SK-N-SH (cell line): Measurements from ENCODE around the gene NPAS3. TPM values are rescaled to one million over a fixed set of nuclear protein-coding genes. Genes with fewer than 3 reads are reported as not detected.

Source experiments
- CTCF ChIA-PET: fragments of 300-600, 350-600 bp; formaldehyde crosslinking; extraction: SDS; loops from one replicate; lab custom pipeline; 2021; lab: Yijun Ruan, JAX
- POLR2A ChIA-PET: fragments of 350-600 bp; sonication (Branson Sonifier 250); formaldehyde crosslinking; extraction: SDS; loops from one replicate; lab custom pipeline; 2020; ENCODE audit warnings: antibody characterized with exemption, inconsistent platforms; lab: Yijun Ruan, JAX
- DNase-seq: peaks from one replicate; pipeline ENCODE4 v3.0.0; 2012
- H2AFZ ChIP-seq: fragments of 200-600 bp; sonication (generic); 2 replicates; pipeline ENCODE4 v1.8.1; 2016; ENCODE audit warnings: antibody characterized with exemption, mild to moderate bottlenecking, low read depth
- H3F3A ChIP-seq: fragments of 200-600 bp; sonication (generic); replicated peaks from 2 replicates; pipeline ENCODE3; 2016; ENCODE audit warnings: antibody characterized with exemption, mild to moderate bottlenecking; ENCODE audit not compliant: insufficient read depth
- H3K27ac ChIP-seq, 2 experiments: fragments of 200-500 bp in 1 of 2; fragments of 200-600 bp in 1 of 2; sonication (Bioruptor generic) in 1 of 2; sonication (generic), shearing (Covaris generic) in 1 of 2; 2 replicates each; pipeline versions ENCODE4 v1.5.1 to v1.6.1; 2014 to 2016; ENCODE audit warnings: low read depth in 2 of 2, inconsistent platforms in 1 of 2, low read length in 1 of 2, mild to moderate bottlenecking in 1 of 2, mixed read lengths in 1 of 2
- H3K27me3 ChIP-seq: fragments of 200-600 bp; sonication (generic), shearing (Covaris generic); 2 replicates; pipeline ENCODE4 v1.6.1; 2016; ENCODE audit warnings: mixed run types; ENCODE audit not compliant: insufficient read depth
- H3K36me3 ChIP-seq, 2 experiments: fragments of 200-500 bp in 1 of 2; fragments of 200-600 bp in 1 of 2; sonication (Bioruptor generic) in 1 of 2; sonication (generic) in 1 of 2; replicated peaks in 1 of 2; 2 replicates each; pipeline versions ENCODE3 to v1.5.1; 2014 to 2016; ENCODE audit warnings: low read length in 1 of 2, mild to moderate bottlenecking in 1 of 2; ENCODE audit not compliant: insufficient read depth in 2 of 2, control insufficient read depth in 1 of 2
- H3K4me1 ChIP-seq, 2 experiments: fragments of 200-500 bp in 1 of 2; fragments of 200-600 bp in 1 of 2; sonication (Bioruptor generic) in 1 of 2; sonication (generic), shearing (Covaris generic) in 1 of 2; 2 replicates each; pipeline versions ENCODE4 v1.5.1 to v1.6.1; 2014 to 2016; ENCODE audit warnings: low read depth in 1 of 2, low read length in 1 of 2, mixed run types in 1 of 2; ENCODE audit not compliant: insufficient read depth in 2 of 2, control insufficient read depth in 1 of 2
- H3K4me2 ChIP-seq: fragments of 200-600 bp; sonication (generic), shearing (Covaris generic); 2 replicates; pipeline ENCODE4 v1.6.1; 2017; ENCODE audit warnings: mixed run types
- H3K4me3 ChIP-seq, 2 experiments: fragments of 200-500 bp in 1 of 2; fragments of 200-600 bp in 1 of 2; sonication (Bioruptor generic) in 1 of 2; sonication (generic), shearing (Covaris generic) in 1 of 2; 2 replicates each; pipeline versions ENCODE4 v1.5.1 to v1.8.1; 2014 to 2016; ENCODE audit warnings: low read depth in 2 of 2, inconsistent platforms in 1 of 2, low read length in 1 of 2, mild to moderate bottlenecking in 1 of 2, mixed read lengths in 1 of 2, moderate library complexity in 1 of 2
- H3K79me2 ChIP-seq: fragments of 200-600 bp; sonication (generic); 2 replicates; pipeline ENCODE4 v1.8.1; 2017; ENCODE audit warnings: mild to moderate bottlenecking; ENCODE audit not compliant: insufficient read depth
- H3K9ac ChIP-seq: fragments of 200-600 bp; sonication (generic); 2 replicates; pipeline ENCODE4 v1.6.1; 2017; ENCODE audit warnings: mixed run types
- H3K9me2 ChIP-seq: fragments of 200-600 bp; sonication (generic); 2 replicates; pipeline ENCODE4 v1.6.1; 2017; ENCODE audit warnings: mixed run types
- H3K9me3 ChIP-seq: fragments of 200-600 bp; sonication (generic); 2 replicates; pipeline ENCODE4 v1.6.1; 2017; ENCODE audit warnings: mixed run types, mild to moderate bottlenecking, moderate library complexity
- H4K20me1 ChIP-seq: fragments of 200-600 bp; sonication (generic); 2 replicates; pipeline ENCODE4 v1.6.1; 2017; ENCODE audit warnings: mild to moderate bottlenecking, mixed run types; ENCODE audit not compliant: insufficient read depth
- CHD2 ChIP-seq: fragments of 150-350 bp; IDR thresholded peaks from 2 replicates; pipeline ENCODE4 v1.6.1; 2018; ENCODE audit warnings: low read length; ENCODE audit not compliant: partially characterized antibody
- FOXM1 ChIP-seq: IDR thresholded peaks from 2 replicates; pipeline ENCODE4 v1.4.0; 2012; ENCODE audit warnings: low read depth, mild to moderate bottlenecking
- MXI1 ChIP-seq: IDR thresholded peaks from 2 replicates; pipeline ENCODE4 v1.6.1; 2012; ENCODE audit warnings: mild to moderate bottlenecking, low read depth, low read length, improper control_type of control experiment
- POLR2AphosphoS5 ChIP-seq: IDR thresholded peaks from 2 replicates; pipeline ENCODE4 v1.6.1; 2012; ENCODE audit warnings: low read depth, low read length
- RAD21 ChIP-seq: IDR thresholded peaks from 2 replicates; pipeline ENCODE4 v1.6.1; 2012; ENCODE audit warnings: mild to moderate bottlenecking, low read length
- RFX5 ChIP-seq: IDR thresholded peaks from 2 replicates; pipeline ENCODE4 v1.6.1; 2012; ENCODE audit warnings: mild to moderate bottlenecking, improper control_type of control experiment, low read length
- TCF12 ChIP-seq: IDR thresholded peaks from 2 replicates; pipeline ENCODE4 v1.4.0; 2012
- YY1 ChIP-seq: IDR thresholded peaks from 2 replicates; pipeline ENCODE4 v1.4.0; 2012; ENCODE audit warnings: low read depth, mild to moderate bottlenecking
- WGBS: methylation state at CpG from one replicate; pipeline ENCODE4 v1.1.6; 2017; ENCODE audit warnings: low lambda C conversion rate; 5-methylcytosine and 5-hydroxymethylcytosine counted together
- polyA plus RNA-seq, 3 experiments: library from polyadenylated mRNA; depleted of rRNA; stranded (reverse); fragments of >200 nt; gene quantifications; 2 replicates each; pipeline ENCODE4 v1.2.3, GENCODE V29; 2012
- TF ChIP-seq, protein P1 (sequence below): IDR thresholded peaks from 2 replicates; pipeline ENCODE4; 2012
- TF ChIP-seq, protein P2 (sequence below): IDR thresholded peaks from 2 replicates; pipeline ENCODE4 v1.4.0; 2012; ENCODE audit warnings: low read depth
- TF ChIP-seq, protein P3 (sequence below): fragments of 200-600 bp; sonication (generic); IDR thresholded peaks from 2 replicates; pipeline ENCODE4 v1.6.1; 2017; ENCODE audit warnings: antibody characterized with exemption, mild to moderate bottlenecking, moderate library complexity
- TF ChIP-seq, protein P4 (sequence below): IDR thresholded peaks from 2 replicates; pipeline ENCODE4 v1.4.0; 2012; ENCODE audit warnings: low read depth, borderline replicate concordance
- TF ChIP-seq, protein P5 (sequence below): IDR thresholded peaks from 2 replicates; pipeline ENCODE4 v1.6.1; 2012; ENCODE audit warnings: mild to moderate bottlenecking, low read depth, low read length, moderate library complexity

Gene NPAS3
- polyA plus RNA-seq, 1 of the 3 experiments (the other 2 are of a cell fraction), result 4.3 TPM

DNA sequence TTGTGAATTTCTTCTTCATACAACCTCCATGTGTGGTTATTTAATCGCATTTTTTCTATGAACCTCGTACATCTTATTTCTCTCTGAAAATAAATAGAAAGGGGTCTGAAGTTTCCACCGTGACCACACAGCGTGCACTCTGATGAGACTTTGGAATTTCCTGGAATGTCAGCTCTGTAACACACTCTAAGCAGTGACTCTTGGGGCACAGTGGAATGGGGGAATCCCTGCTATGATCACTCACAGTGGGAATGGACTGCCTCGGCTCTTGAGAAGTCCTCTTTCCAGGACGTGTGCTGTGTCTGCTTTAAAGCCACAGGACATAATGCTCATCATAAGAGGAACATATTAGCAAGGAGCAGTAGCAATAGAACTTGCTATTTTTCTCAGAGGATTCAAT is 596.0 kb downstream of the NPAS3 start (continued):
- TF ChIP-seq, protein P1, sequence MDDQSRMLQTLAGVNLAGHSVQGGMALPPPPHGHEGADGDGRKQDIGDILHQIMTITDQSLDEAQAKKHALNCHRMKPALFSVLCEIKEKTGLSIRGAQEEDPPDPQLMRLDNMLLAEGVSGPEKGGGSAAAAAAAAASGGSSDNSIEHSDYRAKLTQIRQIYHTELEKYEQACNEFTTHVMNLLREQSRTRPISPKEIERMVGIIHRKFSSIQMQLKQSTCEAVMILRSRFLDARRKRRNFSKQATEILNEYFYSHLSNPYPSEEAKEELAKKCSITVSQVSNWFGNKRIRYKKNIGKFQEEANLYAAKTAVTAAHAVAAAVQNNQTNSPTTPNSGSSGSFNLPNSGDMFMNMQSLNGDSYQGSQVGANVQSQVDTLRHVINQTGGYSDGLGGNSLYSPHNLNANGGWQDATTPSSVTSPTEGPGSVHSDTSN, result no peak
- no peak for TF ChIP-seq POLR2AphosphoS5
- TF ChIP-seq, protein P2, sequence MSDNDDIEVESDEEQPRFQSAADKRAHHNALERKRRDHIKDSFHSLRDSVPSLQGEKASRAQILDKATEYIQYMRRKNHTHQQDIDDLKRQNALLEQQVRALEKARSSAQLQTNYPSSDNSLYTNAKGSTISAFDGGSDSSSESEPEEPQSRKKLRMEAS, result no peak
- TF ChIP-seq, all 33 proteins: peak for 0

DNA sequence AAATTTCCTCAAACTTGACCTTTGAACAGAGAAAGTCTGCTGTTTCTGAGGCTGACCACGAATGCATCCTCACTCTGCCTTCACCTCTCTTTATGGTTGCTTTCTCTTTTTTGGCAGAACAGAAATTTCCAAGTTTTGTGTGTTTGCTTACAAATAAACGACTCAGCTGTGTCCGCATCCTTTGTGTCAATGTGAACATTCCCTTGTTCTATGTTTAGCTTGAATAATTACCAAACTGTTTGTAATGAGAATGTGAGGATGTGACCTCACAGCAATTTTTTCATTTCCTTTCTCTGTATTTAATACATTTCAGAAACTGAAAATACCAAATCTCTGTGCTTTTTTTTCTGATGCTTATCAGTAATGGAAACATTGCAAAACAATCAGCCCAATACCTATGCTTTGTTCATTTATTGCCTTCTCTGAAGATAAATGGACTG is 601.3 kb downstream of the NPAS3 start:
- H3K36me3 ChIP-seq, result no peaks in the 10 kb centered on the region
- peaks cover 0 to 8% of the 10 kb centered on the region in 2 experiments; a peak in 3 of 4 replicates for H3K4me1 ChIP-seq
- WGBS, result 76% methylated on average over 3 of the region's 3 CpGs
- DNase-seq, result no peak
- CTCF ChIA-PET, result interaction anchor here (1.0 kb wide), 1 partner anchor 11 kb away, joined by 3 read pairs; no protein-coding TSS in a partner anchor
- peak overlapping the region; percentile 12; the same call in 1 of the 2 replicates for H3K4me2 ChIP-seq
- H3F3A ChIP-seq, result no peaks in the 10 kb centered on the region
- POLR2A ChIA-PET, result no interaction called here
- H3K4me3 ChIP-seq, result no peak overlapping the region
- no peak overlapping the region for H3K9ac ChIP-seq
- H3K9me3 ChIP-seq, result no peaks in the 10 kb centered on the region
- H3K27me3 ChIP-seq, result no peaks in the 10 kb centered on the region
- H4K20me1 ChIP-seq, result no peaks in the 10 kb centered on the region
- 0 out of 2 replicates have a peak overlapping the region, but pooled peaks have one; percentile 40 for H2AFZ ChIP-seq
- H3K27ac ChIP-seq, result no peak overlapping the region
- TF ChIP-seq, protein P1, result no peak
- TF ChIP-seq MXI1, result no peak
- no peak for TF ChIP-seq RAD21
- no peak for TF ChIP-seq YY1
- TF ChIP-seq POLR2AphosphoS5, result no peak
- TF ChIP-seq FOXM1, result no peak
- TF ChIP-seq, protein P3, sequence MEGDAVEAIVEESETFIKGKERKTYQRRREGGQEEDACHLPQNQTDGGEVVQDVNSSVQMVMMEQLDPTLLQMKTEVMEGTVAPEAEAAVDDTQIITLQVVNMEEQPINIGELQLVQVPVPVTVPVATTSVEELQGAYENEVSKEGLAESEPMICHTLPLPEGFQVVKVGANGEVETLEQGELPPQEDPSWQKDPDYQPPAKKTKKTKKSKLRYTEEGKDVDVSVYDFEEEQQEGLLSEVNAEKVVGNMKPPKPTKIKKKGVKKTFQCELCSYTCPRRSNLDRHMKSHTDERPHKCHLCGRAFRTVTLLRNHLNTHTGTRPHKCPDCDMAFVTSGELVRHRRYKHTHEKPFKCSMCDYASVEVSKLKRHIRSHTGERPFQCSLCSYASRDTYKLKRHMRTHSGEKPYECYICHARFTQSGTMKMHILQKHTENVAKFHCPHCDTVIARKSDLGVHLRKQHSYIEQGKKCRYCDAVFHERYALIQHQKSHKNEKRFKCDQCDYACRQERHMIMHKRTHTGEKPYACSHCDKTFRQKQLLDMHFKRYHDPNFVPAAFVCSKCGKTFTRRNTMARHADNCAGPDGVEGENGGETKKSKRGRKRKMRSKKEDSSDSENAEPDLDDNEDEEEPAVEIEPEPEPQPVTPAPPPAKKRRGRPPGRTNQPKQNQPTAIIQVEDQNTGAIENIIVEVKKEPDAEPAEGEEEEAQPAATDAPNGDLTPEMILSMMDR, result no peak
- TF ChIP-seq, protein P4, sequence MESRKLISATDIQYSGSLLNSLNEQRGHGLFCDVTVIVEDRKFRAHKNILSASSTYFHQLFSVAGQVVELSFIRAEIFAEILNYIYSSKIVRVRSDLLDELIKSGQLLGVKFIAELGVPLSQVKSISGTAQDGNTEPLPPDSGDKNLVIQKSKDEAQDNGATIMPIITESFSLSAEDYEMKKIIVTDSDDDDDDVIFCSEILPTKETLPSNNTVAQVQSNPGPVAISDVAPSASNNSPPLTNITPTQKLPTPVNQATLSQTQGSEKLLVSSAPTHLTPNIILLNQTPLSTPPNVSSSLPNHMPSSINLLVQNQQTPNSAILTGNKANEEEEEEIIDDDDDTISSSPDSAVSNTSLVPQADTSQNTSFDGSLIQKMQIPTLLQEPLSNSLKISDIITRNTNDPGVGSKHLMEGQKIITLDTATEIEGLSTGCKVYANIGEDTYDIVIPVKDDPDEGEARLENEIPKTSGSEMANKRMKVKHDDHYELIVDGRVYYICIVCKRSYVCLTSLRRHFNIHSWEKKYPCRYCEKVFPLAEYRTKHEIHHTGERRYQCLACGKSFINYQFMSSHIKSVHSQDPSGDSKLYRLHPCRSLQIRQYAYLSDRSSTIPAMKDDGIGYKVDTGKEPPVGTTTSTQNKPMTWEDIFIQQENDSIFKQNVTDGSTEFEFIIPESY, result no peak
- no peak for TF ChIP-seq CHD2
- no peak for TF ChIP-seq RFX5
- TF ChIP-seq TCF12, result no peak
- TF ChIP-seq, protein P5, sequence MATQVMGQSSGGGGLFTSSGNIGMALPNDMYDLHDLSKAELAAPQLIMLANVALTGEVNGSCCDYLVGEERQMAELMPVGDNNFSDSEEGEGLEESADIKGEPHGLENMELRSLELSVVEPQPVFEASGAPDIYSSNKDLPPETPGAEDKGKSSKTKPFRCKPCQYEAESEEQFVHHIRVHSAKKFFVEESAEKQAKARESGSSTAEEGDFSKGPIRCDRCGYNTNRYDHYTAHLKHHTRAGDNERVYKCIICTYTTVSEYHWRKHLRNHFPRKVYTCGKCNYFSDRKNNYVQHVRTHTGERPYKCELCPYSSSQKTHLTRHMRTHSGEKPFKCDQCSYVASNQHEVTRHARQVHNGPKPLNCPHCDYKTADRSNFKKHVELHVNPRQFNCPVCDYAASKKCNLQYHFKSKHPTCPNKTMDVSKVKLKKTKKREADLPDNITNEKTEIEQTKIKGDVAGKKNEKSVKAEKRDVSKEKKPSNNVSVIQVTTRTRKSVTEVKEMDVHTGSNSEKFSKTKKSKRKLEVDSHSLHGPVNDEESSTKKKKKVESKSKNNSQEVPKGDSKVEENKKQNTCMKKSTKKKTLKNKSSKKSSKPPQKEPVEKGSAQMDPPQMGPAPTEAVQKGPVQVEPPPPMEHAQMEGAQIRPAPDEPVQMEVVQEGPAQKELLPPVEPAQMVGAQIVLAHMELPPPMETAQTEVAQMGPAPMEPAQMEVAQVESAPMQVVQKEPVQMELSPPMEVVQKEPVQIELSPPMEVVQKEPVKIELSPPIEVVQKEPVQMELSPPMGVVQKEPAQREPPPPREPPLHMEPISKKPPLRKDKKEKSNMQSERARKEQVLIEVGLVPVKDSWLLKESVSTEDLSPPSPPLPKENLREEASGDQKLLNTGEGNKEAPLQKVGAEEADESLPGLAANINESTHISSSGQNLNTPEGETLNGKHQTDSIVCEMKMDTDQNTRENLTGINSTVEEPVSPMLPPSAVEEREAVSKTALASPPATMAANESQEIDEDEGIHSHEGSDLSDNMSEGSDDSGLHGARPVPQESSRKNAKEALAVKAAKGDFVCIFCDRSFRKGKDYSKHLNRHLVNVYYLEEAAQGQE, result no peak
- TF ChIP-seq, all 33 proteins: peak for 0
- H3K79me2 ChIP-seq, result no peaks in the 10 kb centered on the region
- H3K9me2 ChIP-seq, result no peaks in the 10 kb centered on the region
